Stimulated activated CD4-positive, alpha-beta T cell treated with anti-CD3 and anti-CD28 coated beads, Interleukin-15, amount 100 ng/mL, for 1 hour (primary cell): ENCODE measurements around the gene ARPC2.

Experiments used
- DNase-seq, 2 donors: peaks; one replicate each; pipeline ENCODE4 v3.0.0-alpha.2; 2020; ENCODE audit warnings: low read depth in 1 of 2, low spot score in 1 of 2

Gene ARPC2

GRCh38 chr2:218216336-218216673, 684 bp upstream of the ARPC2 start:
- no peak for DNase-seq

- peak; percentile 36 to 61 for DNase-seq
Observed at GRCh38 chr2:218217360-218218267, 625 bp downstream of the ARPC2 start.

DNA sequence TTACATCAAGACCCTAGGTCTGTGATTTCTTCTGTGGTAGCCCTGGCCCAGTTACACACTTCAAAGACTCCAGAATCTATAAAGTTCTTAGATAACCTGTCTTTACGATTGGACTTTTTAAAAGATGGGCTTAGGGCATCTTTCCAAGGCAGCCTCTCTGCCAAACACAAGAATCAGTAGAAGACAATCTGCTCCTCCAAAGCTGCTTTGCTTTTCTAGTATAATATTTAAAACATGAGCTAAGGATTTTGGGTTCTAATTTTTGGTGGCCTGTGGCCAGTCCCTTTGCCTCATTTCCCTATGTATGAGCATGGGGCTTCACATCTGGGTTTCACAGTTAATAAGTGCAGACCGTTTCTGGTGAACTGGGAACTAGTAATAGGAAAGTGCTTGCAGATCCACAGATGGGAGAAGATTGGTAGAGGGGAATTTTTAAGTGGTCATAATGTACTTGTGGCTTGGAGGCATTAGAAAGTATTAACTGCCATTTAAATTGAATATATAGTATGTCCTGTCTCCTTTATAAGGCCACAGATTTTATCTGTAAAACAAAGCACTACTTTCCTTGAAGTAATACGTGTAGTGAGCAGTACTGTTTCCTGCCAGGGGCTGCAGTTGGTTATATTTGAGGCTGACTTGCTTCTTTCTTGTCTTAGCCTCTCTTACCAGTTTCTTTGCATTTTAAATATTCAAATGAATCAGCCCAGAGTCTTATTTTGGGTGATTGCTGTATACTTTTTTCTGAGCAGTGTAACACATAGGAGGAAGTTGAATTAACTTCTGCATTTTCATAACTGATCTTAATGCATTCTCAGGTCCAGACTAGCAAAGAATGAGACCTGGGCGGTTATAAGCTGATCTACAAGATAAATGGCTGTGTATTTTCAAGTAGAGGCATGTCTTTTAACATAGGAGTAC, 1.5 kb downstream of the ARPC2 start:
- no peak for DNase-seq

- DNase-seq = no peak
Observed at GRCh38 chr2:218219934-218220333, 2.9 kb downstream of the ARPC2 start.

GRCh38 chr2:218221000-218221399, 4.0 kb downstream of the ARPC2 start:
- no peak for DNase-seq

- no peak for DNase-seq
Observed at GRCh38 chr2:218223046-218223445, 6.1 kb downstream of the ARPC2 start.

GRCh38 chr2:218224186-218224585, 7.2 kb downstream of the ARPC2 start:
- no peak for DNase-seq

GRCh38 chr2:218226903-218227302, 9.9 kb downstream of the ARPC2 start:
- no peak for DNase-seq

DNA sequence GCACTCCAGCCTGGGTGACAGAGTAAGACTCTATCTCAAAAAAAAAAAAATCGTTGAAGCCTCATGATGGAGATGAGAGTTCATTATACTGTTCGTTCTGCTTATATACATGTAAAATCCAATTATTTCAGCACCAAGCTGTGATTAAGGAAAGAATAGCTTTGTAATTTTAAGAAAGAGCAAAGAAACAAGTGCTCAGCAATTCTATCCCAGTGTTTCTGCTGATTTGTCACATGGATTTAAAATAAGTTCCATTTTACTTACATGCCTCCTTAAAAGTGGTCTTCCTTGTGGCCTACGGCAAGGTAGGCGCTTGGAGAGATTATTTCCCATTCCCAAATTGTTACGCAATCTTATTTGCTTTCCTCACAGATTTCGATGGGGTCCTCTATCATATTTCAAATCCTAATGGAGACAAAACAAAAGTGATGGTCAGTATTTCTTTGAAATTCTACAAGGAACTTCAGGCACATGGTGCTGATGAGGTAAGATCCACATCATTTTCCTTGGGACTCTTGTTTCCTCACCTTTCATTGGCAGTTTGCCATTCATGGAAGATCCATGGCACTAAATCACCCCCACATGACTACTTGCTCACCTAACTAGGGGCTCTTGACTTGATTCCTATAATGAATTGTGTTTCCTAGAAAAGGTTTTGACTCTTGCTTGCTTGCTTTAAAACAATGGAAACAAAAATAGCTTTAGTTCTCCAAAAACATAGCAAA, 11.5 kb downstream of the ARPC2 start:
- no peak for DNase-seq

DNA sequence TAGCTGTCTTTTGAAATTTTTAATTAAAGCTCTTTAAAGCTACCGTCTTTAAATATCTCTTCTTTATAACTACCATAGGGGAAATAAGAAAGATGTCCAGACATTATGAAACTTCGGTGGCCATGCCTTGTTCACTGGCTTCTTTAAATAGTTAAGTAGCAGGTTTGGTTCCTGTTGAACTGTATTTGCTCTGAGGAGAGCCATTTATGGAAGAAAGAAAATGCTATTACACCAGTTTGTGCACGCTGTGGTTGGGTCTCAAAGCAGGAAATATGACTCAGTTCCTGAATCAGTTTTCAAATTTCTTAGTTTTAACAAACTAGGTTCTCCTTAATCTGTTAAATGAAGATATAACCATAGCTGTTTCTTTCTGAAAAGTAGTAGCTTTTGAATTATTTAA, 12.2 kb downstream of the ARPC2 start:
- no peak for DNase-seq

DNA sequence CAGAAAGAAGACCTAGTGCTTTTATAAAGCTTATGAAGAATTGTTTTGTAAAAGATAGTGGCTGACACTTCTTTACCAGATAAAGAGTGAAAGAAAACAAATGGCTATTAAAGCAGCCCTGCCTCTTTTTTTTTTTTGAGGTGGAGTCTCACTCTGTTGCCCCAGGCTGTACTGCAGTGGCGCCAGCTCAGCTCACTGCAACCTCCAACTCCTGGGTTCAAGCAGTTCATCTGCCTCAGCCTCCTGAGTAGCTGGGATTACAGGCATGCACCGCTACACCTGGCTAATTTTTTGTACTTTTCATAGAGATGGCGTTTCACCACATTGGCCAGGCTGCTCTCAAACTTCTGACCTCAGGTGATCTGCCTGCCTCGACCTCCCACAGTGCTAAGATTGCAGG, 12.9 kb downstream of the ARPC2 start:
- DNase-seq = no peak

GRCh38 chr2:218230882-218231281, 13.9 kb downstream of the ARPC2 start:
- DNase-seq = no peak

DNA sequence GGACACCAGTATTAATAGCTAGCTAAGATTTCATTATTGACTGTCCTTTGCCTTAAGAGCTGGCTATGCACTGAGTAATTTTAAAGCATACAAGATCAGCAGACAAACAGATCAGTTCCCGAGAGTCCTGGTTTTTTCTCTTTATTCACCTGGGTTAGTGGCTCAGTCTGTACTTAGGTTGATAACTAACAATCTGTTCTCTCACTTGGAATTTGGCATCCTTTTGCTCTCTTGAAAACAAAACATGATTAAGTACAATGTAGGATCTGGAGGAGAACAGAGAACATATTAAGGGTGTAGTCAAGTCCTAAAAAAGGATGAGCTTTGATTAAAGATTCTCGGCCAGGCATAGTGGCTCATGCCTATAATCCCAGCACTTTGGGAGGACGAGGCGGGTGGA, 16.6 kb downstream of the ARPC2 start:
- DNase-seq = no peak

GRCh38 chr2:218234521-218234920, 17.5 kb downstream of the ARPC2 start:
- DNase-seq = no peak

GRCh38 chr2:218235017-218235416, 18.0 kb downstream of the ARPC2 start:
- DNase-seq = no peak

DNA sequence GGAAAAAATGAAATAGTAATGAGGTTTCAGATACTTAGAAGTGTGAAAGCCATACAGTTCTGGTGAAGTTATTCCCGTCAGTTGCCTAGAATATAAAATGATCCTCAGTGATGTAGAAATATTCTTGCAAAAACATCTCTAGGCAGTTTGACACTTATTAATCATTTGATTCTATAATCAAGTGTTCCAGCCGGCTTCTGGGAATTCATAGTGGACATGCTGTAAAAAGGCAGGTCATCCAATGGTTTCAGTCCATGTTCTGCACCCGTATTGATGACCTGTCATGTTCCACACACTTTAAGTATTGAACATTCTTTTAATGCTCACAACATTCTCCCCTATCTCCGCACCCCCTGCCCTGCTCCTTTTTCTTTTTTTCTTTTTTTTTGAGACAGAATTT, 19.8 kb downstream of the ARPC2 start:
- DNase-seq = no peak

DNA sequence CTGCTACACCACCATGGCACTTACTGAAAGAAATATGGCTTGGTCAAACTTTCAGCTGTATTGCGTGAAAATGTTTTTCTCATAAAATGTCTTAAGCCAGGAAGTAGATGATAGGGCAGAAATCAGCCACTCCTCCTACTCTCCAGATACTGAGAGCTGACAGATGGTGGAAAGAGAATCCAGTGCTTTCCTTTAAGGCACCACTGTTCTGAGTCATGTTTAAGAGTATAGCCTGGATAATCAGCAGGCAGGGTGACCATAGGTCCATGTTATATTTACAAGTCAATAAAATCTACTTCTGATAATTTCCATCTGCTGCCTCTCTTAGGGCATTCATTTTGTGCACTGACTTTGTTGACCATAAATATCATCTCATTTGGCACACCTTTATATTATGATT, 21.9 kb downstream of the ARPC2 start:
- no peak for DNase-seq

DNA sequence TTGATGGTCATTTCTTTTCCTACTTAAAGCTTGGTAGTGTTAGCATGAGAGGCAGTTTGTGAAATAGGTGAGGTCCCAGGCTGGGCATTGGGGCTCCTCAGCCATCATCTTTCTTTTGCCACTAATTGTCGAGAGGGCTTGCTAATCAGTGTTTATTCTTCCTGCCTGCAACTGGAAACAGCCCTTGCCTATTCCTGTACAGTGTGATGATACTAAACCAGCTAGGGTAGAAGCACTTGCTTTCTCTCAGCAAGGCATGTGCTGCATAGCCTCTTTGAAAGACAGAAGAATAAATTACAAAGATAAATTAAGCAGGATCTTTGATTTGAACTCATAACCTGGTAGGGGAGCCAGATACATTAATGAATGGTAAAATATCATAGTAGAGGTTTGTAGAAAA, 27.2 kb downstream of the ARPC2 start:
- DNase-seq = no peak

GRCh38 chr2:218244665-218245064, 27.7 kb downstream of the ARPC2 start:
- no peak for DNase-seq

- DNase-seq = no peak
Observed at GRCh38 chr2:218245214-218245613, 28.2 kb downstream of the ARPC2 start.

GRCh38 chr2:218249691-218250090, 32.7 kb downstream of the ARPC2 start:
- DNase-seq = no peak
